Activated CD8-positive, alpha-beta memory T cell treated with anti-CD3 and anti-CD28 coated beads, Interleukin-2, amount 50 U/mL, for 1 hour (primary cell): ENCODE measurements around the gene PDZD2.
"Not testable (repeated sequence)": the region's sequence is repeated elsewhere in the genome, so short reads cannot be mapped to it uniquely, and the experiment has no call there.

Experiments
- DNase-seq: peaks from one replicate; pipeline ENCODE4 v3.0.0-alpha.2; 2020; ENCODE audit errors: extremely low read depth

Gene PDZD2

GRCh38 chr5:31691408-31691807, 52.5 kb downstream of the PDZD2 start:
- not testable (repeated sequence) for DNase-seq

- no peak for DNase-seq
These were observed 53.8 kb downstream of the PDZD2 start for GRCh38 chr5:31692561-31693221.

GRCh38 chr5:31698673-31699072, 59.7 kb downstream of the PDZD2 start:
- DNase-seq = no peak

GRCh38 chr5:31701642-31702299, 62.8 kb downstream of the PDZD2 start:
- no peak for DNase-seq

GRCh38 chr5:31702712-31703111, 63.8 kb downstream of the PDZD2 start:
- no peak for DNase-seq

GRCh38 chr5:31703757-31704156, 64.8 kb downstream of the PDZD2 start:
- DNase-seq = no peak

GRCh38 chr5:31706186-31706585, 67.3 kb downstream of the PDZD2 start:
- DNase-seq = no peak

- DNase-seq = no peak
These were observed 68.4 kb downstream of the PDZD2 start for GRCh38 chr5:31707329-31707728.

- no peak for DNase-seq
These were observed 69.2 kb downstream of the PDZD2 start for GRCh38 chr5:31708089-31708488.

- DNase-seq = no peak
These were observed 72.4 kb downstream of the PDZD2 start for GRCh38 chr5:31711363-31711762.

- DNase-seq = no peak
These were observed 73.1 kb downstream of the PDZD2 start for GRCh38 chr5:31711935-31712592.

- no peak for DNase-seq
These were observed 78.6 kb downstream of the PDZD2 start for GRCh38 chr5:31717561-31717960.

GRCh38 chr5:31720004-31720403, 81.1 kb downstream of the PDZD2 start:
- DNase-seq = no peak

GRCh38 chr5:31720811-31721345, 81.9 kb downstream of the PDZD2 start:
- DNase-seq = no peak

- no peak for DNase-seq
These were observed 83.2 kb downstream of the PDZD2 start for GRCh38 chr5:31722111-31722510.

GRCh38 chr5:31725996-31726395, 87.1 kb downstream of the PDZD2 start:
- DNase-seq = no peak

GRCh38 chr5:31726952-31727351, 88.0 kb downstream of the PDZD2 start:
- no peak for DNase-seq

- DNase-seq = no peak
These were observed 89.1 kb downstream of the PDZD2 start for GRCh38 chr5:31728039-31728438.

GRCh38 chr5:31728806-31729205, 89.9 kb downstream of the PDZD2 start:
- not testable (repeated sequence) for DNase-seq

GRCh38 chr5:31730139-31730538, 91.2 kb downstream of the PDZD2 start:
- no peak for DNase-seq

- DNase-seq = no peak
These were observed 92.1 kb downstream of the PDZD2 start for GRCh38 chr5:31731016-31731415.

GRCh38 chr5:31731710-31732301, 92.9 kb downstream of the PDZD2 start:
- DNase-seq = no peak
